GM12878 (cell line): ENCODE measurements around the gene LRRN2. TPM values are rescaled to one million over a fixed set of nuclear protein-coding genes. Genes with fewer than 3 reads are reported as not detected.

Experiments used
- ATAC-seq: fragments of 200-7000 bp; cut with Tn5 transposase; 3 replicates; pipeline ENCODE4 v1.9.1; 2020; ENCODE audit warnings: mild to moderate bottlenecking, moderate library complexity
- BruUV-seq: library from RNA; stranded (reverse); fragments of 400-500 nt; replicated peaks from 2 replicates; lab custom pipeline; 2021; lab: Mats Ljungman, UMichigan
- CTCF ChIA-PET: fragments of 300-600 bp; sonication (Branson Sonifier 250); formaldehyde crosslinking; extraction: SDS; loops from one replicate; lab custom pipeline; 2021; ENCODE audit warnings: inconsistent platforms; lab: Yijun Ruan, JAX
- POLR2A ChIA-PET: fragments of 350-600 bp; formaldehyde crosslinking; extraction: SDS; loops from one replicate; lab custom pipeline; 2021; ENCODE audit warnings: inconsistent platforms; lab: Charles Lee
- RAD21 ChIA-PET: fragments of 300-600 bp; sonication (Branson Sonifier 250); formaldehyde crosslinking; loops from one replicate; lab custom pipeline; 2023; ENCODE audit warnings: antibody characterized with exemption; ENCODE audit not compliant: unreplicated experiment; lab: Charles Lee
- SMC1A ChIA-PET: fragments of 300-600 bp; sonication (Branson Sonifier 250); formaldehyde crosslinking; loops from one replicate; lab custom pipeline; 2023; ENCODE audit not compliant: unreplicated experiment, uncharacterized antibody; lab: Charles Lee
- DNase-seq: peaks from one replicate; pipeline ENCODE4 v3.0.0-alpha.2; 2011; ENCODE audit warnings: low read depth, low spot score
- FAIRE-seq: peaks from 3 replicates; lab custom pipeline; 2011; peaks lifted over from hg19 to GRCh38; lab: Jason Lieb, UNC
- H2AFZ ChIP-seq: 2 replicates; pipeline ENCODE4 v1.6.0; 2011; ENCODE audit warnings: low read depth, low read length, control low read depth; ENCODE audit not compliant: control insufficient read depth
- H3K27ac ChIP-seq: 2 replicates; pipeline ENCODE4 v1.5.1; 2011; ENCODE audit warnings: control low read depth; ENCODE audit not compliant: control insufficient read depth, insufficient read depth
- H3K27me3 ChIP-seq, 2 experiments: replicated peaks in 1 of 2; 2 replicates each; pipeline versions ENCODE4 v1.6.0 to v1.6.1; 2011; ENCODE audit warnings: low read length in 1 of 2; ENCODE audit not compliant: control insufficient read depth in 2 of 2, insufficient read depth in 2 of 2
- H3K36me3 ChIP-seq, 2 experiments: 2 replicates each; pipeline ENCODE4 v1.5.1; 2011; ENCODE audit warnings: low read length in 1 of 2; ENCODE audit not compliant: control insufficient read depth in 2 of 2, insufficient read depth in 2 of 2
- H3K4me1 ChIP-seq: 2 replicates; pipeline ENCODE4 v1.6.1; 2011; ENCODE audit warnings: mild to moderate bottlenecking, low read length, moderate library complexity, mixed read lengths; ENCODE audit not compliant: control insufficient read depth, insufficient read depth
- H3K4me2 ChIP-seq: 2 replicates; pipeline ENCODE4 v1.6.0; 2011; ENCODE audit warnings: control low read depth; ENCODE audit not compliant: control insufficient read depth, insufficient read depth
- H3K4me3 ChIP-seq: fragments of 200-600 bp; sonication (generic); 2 replicates; pipeline ENCODE4 v1.5.1; 2016
- H3K79me2 ChIP-seq: 2 replicates; pipeline ENCODE4 v1.6.0; 2011; ENCODE audit warnings: low read length; ENCODE audit not compliant: control insufficient read depth, insufficient read depth
- H3K9ac ChIP-seq: 2 replicates; pipeline ENCODE4 v1.8.0; 2011; ENCODE audit warnings: low read length, control low read depth, mixed read lengths; ENCODE audit not compliant: control insufficient read depth, insufficient read depth
- H3K9me3 ChIP-seq: replicated peaks from 3 replicates; pipeline ENCODE4 v1.5.1; 2011; ENCODE audit warnings: mild to moderate bottlenecking, low read length; ENCODE audit not compliant: control insufficient read depth, insufficient read depth
- H4K20me1 ChIP-seq: 2 replicates; pipeline ENCODE4 v1.6.0; 2011; ENCODE audit not compliant: control insufficient read depth, insufficient read depth
- CBX5 ChIP-seq: sonication (generic); IDR thresholded peaks from 2 replicates; pipeline ENCODE4 v1.6.1; 2016; ENCODE audit warnings: low read depth, moderate library complexity, mild to moderate bottlenecking, inconsistent platforms
- CHD4 ChIP-seq: fragments of 200-600 bp; sonication (generic); IDR thresholded peaks from 2 replicates; pipeline ENCODE4 v1.6.1; 2016; ENCODE audit warnings: mild to moderate bottlenecking
- EGR1 ChIP-seq, 2 experiments: IDR thresholded peaks; 1 replicate in 1 of 2; 2 replicates in 1 of 2; pipeline ENCODE4 v1.6.1; 2011 to 2012; ENCODE audit warnings: low read depth in 2 of 2, low read length in 2 of 2, borderline replicate concordance in 1 of 2, mild to moderate bottlenecking in 1 of 2, moderate library complexity in 1 of 2
- ELK1 ChIP-seq: IDR thresholded peaks from 2 replicates; pipeline ENCODE4 v1.6.1; 2012; ENCODE audit warnings: low read depth, low read length, improper control_type of control experiment
- ETV6 ChIP-seq, 2 experiments: fragments of 450-650 bp in 1 of 2; IDR thresholded peaks in 1 of 2; conservative IDR thresholded peaks in 1 of 2; 2 replicates each; pipeline ENCODE4 v1.6.1; 2014; ENCODE audit warnings: antibody characterized with exemption in 1 of 2, borderline replicate concordance in 1 of 2, low read depth in 1 of 2, mild to moderate bottlenecking in 1 of 2, moderate library complexity in 1 of 2
- HDGF ChIP-seq: fragments of 450-650 bp; IDR thresholded peaks from 2 replicates; pipeline ENCODE4 v1.6.1; 2016; ENCODE audit warnings: antibody characterized with exemption
- NRF1 ChIP-seq: conservative IDR thresholded peaks from 2 replicates; pipeline ENCODE4 v1.6.1; 2011; ENCODE audit warnings: mild to moderate bottlenecking, low read depth, low read length, improper control_type of control experiment
- RBBP5 ChIP-seq: fragments of 200-600 bp; sonication (generic); conservative IDR thresholded peaks from 2 replicates; pipeline ENCODE4 v1.6.1; 2016
- TCF7 ChIP-seq: IDR thresholded peaks from 2 replicates; pipeline ENCODE4 v1.6.1; 2014; ENCODE audit warnings: antibody characterized with exemption, borderline replicate concordance
- ZNF217 ChIP-seq: fragments of 450-650 bp; IDR thresholded peaks from 2 replicates; pipeline ENCODE4 v1.6.1; 2017; ENCODE audit warnings: antibody characterized with exemption, mild to moderate bottlenecking
- ZNF274 ChIP-seq: IDR thresholded peaks from one replicate; pipeline ENCODE4 v1.8.0; 2011; ENCODE audit not compliant: insufficient read length, insufficient read depth
- ZNF384 ChIP-seq: IDR thresholded peaks from 2 replicates; pipeline ENCODE4 v1.6.1; 2012; ENCODE audit warnings: low read depth, mild to moderate bottlenecking, low read length, improper control_type of control experiment, borderline replicate concordance
- whole genome bisulfite sequencing: methylation state at CpG from one replicate; pipeline ENCODE4 v1.1.6; 2016; ENCODE audit warnings: low lambda C conversion rate; ENCODE audit not compliant: insufficient replicate concordance, insufficient coverage; ENCODE audit errors: missing lambda C conversion rate; 5-methylcytosine and 5-hydroxymethylcytosine counted together
- in situ Hi-C: fragments of 300-500 bp; cut with MboI; formaldehyde crosslinking; loops from 9 replicates; pipeline ENCODE4 v1.14.3; 2018; ENCODE audit warnings: mixed read lengths
- intact Hi-C: fragments of 100-400 bp; cut with micrococcal nuclease; formaldehyde crosslinking; loops from one replicate; pipeline ENCODE4 v1.14.2; 2022; ENCODE audit not compliant: unreplicated experiment
- polyA plus RNA-seq, 11 experiments: library from polyadenylated mRNA; depleted of rRNA in 4 of 11; unstranded in 6 of 11; stranded (reverse) in 5 of 11; fragments of >200 nt; fragmentation: Nextera tagmentation in 4 of 11; fragmentation: Illumina TruSeq in 1 of 11; extraction: Ambion mirVana in 4 of 11; extraction: Trizol in 1 of 11; gene quantifications; 1 replicate in 1 of 11; 2 replicates in 10 of 11; pipeline versions ENCODE4 v1.2.1 to v1.2.3, GENCODE V29; 2011 to 2016; ENCODE audit warnings: inconsistent platforms in 2 of 11, missing spikeins in 2 of 11, low read depth in 1 of 11
- total RNA-seq, 4 experiments: library from RNA; depleted of rRNA in 3 of 4; stranded (reverse); fragments of >200 nt in 3 of 4; fragmentation: Illumina TruSeq in 1 of 4; extraction: Trizol in 1 of 4; gene quantifications; 2 replicates each; pipeline versions ENCODE4 v1.2.1 to v1.2.3, GENCODE V29; 2013 to 2021

The LRRN2 gene
- total and polyA plus RNA-seq, 10 of the 15 experiments (the other 5 are each of a cell fraction or from before 2014, with no cell fraction given): not detected

GRCh38 chr1:204653590-204654340 is 31.8 kb downstream of the LRRN2 start:
- BruUV-seq: no TSS peak
- ATAC-seq: no peak
- Histone ChIP-seq H3K79me2 (no peaks in the 10 kb centered on the region), H3K36me3 (no peaks in the 10 kb centered on the region)
- POLR2A ChIA-PET: interaction anchor here (0.6 to 0.7 kb wide), 2 partner anchors 8 to 223 kb away, joined by 4 read pairs; no protein-coding TSS in a partner anchor
- CTCF ChIA-PET: interaction anchor here (1.0 to 1.7 kb wide), 6 partner anchors 32 to 153 kb away, joined by 3 to 13 read pairs (median 4); no protein-coding TSS in a partner anchor
- TF ChIP-seq ZNF274 (no peak), TCF7 (no peak), ELK1 (no peak), NRF1 (no peak)
- TF ChIP-seq, all 136 proteins: peak for 0
- H3K4me2 ChIP-seq: no peak overlapping the region
- RAD21 ChIA-PET: interaction anchor here (1.2 to 1.7 kb wide), 2 partner anchors 61 to 74 kb away, joined by 3 to 4 read pairs; no protein-coding TSS in a partner anchor
- no peak overlapping the region for H3K9ac ChIP-seq
- WGBS: 25% methylated on average over 5 of the region's 5 CpGs
- H3K27ac ChIP-seq: no peak overlapping the region
- no peaks in the 10 kb centered on the region for H4K20me1 ChIP-seq
- H3K4me1 ChIP-seq: no peaks in the 10 kb centered on the region
- SMC1A ChIA-PET: no interaction called here
- intact Hi-C loops (no loop called here), in situ Hi-C loops (no loop called here)
- no peak for FAIRE-seq
- H3K9me3 ChIP-seq: no peaks in the 10 kb centered on the region
- H3K27me3 ChIP-seq: no peaks in the 10 kb centered on the region; a peak in 3 of 4 replicates
- no peak for DNase-seq
- H2AFZ ChIP-seq: no peak overlapping the region
- no peak overlapping the region for H3K4me3 ChIP-seq

- CTCF ChIA-PET: interaction anchor here (0.7 to 1.4 kb wide), 3 partner anchors 11 to 154 kb away, joined by 3 read pairs; no protein-coding TSS in a partner anchor
- Histone ChIP-seq H3K4me3 (no peak overlapping the region), H2AFZ (no peak overlapping the region), H4K20me1 (no peaks in the 10 kb centered on the region), H3K79me2 (no peaks in the 10 kb centered on the region), H3K27me3 (no peaks in the 10 kb centered on the region; a peak in 3 of 4 replicates), H3K36me3 (no peaks in the 10 kb centered on the region), H3K9ac (no peak overlapping the region), H3K4me2 (no peak overlapping the region), H3K4me1 (no peaks in the 10 kb centered on the region; the same call in 1 of the 2 replicates), H3K9me3 (no peaks in the 10 kb centered on the region), H3K27ac (no peak overlapping the region)
- BruUV-seq: no TSS peak
- no peak for ATAC-seq
- RAD21 ChIA-PET: interaction anchor here (0.6 to 1.3 kb wide), 4 partner anchors 84 to 454 kb away, joined by 3 to 5 read pairs (median 4); no protein-coding TSS in a partner anchor
- POLR2A ChIA-PET: no interaction called here
- 3% methylated on average over 3 of the region's 3 CpGs for WGBS
- in situ Hi-C loops: no loop called here
- SMC1A ChIA-PET: no interaction called here
- FAIRE-seq: no peak
- no peak for DNase-seq
- intact Hi-C loops: no loop called here
- TF ChIP-seq HDGF: no peak
- no peak for TF ChIP-seq ZNF217
- no peak for TF ChIP-seq RBBP5
- TF ChIP-seq EGR1 (IDR thresholded peaks at IDR 0.05; ENCODE audit: borderline replicate concordance in 1 of 2, low read depth in 2 of 2, low read length in 2 of 2): no peak
- no peak for TF ChIP-seq CHD4
- no peak for TF ChIP-seq CBX5
- no peak for TF ChIP-seq ETV6 (conservative IDR thresholded peaks at IDR 0.05 in 1 of 2, IDR thresholded peaks at IDR 0.05 in 1 of 2; ENCODE audit: borderline replicate concordance in 1 of 2, low read depth in 1 of 2)
- no peak for TF ChIP-seq ZNF384
These were observed 33.0 kb downstream of the LRRN2 start for GRCh38 chr1:204652497-204652896.
